Coronary artery (tissue), 2 donors: ENCODE measurements around the gene HDGFL1.

Source experiments
- DNase-seq: peaks from one replicate; pipeline ENCODE4 v3.0.0-alpha.2; 2017; ENCODE audit warnings: low spot score
- H3K27ac ChIP-seq, 2 donors: fragments of 200-600 bp; sonication (generic); one replicate each; pipeline ENCODE4 v1.5.1; 2016 to 2019
- H3K4me3 ChIP-seq: fragments of 200-600 bp; sonication (generic); 2 replicates; pipeline ENCODE4 v1.5.1; 2016; ENCODE audit warnings: mild to moderate bottlenecking, moderate library complexity
- CTCF ChIP-seq: fragments of 200-600 bp; sonication (generic); IDR thresholded peaks from one replicate; pipeline ENCODE4 v1.5.1; 2019; ENCODE audit warnings: antibody characterized with exemption

The HDGFL1 gene

GRCh38 chr6:22583927-22584326, 14.6 kb downstream of the HDGFL1 start:
- Histone ChIP-seq H3K4me3 (no peak overlapping the region), H3K27ac (no peak overlapping the region)
- DNase-seq: no peak
- TF ChIP-seq CTCF: no peak

GRCh38 chr6:22589118-22589517, 19.8 kb downstream of the HDGFL1 start:
- no peak overlapping the region for H3K4me3 ChIP-seq
- no peak for TF ChIP-seq CTCF
- no peak for DNase-seq
- no peak overlapping the region for H3K27ac ChIP-seq

GRCh38 chr6:22590423-22590822, 21.1 kb downstream of the HDGFL1 start:
- TF ChIP-seq CTCF: no peak
- DNase-seq: no peak

GRCh38 chr6:22593895-22594294, 24.5 kb downstream of the HDGFL1 start:
- H3K4me3 ChIP-seq: no peak overlapping the region
- H3K27ac ChIP-seq: no peak overlapping the region
- TF ChIP-seq CTCF: no peak
- no peak for DNase-seq

More at GRCh38 chr6:22590423-22590822, 21.1 kb downstream of the HDGFL1 start:
- no peak overlapping the region for H3K4me3 ChIP-seq
- H3K27ac ChIP-seq: no peak overlapping the region

GRCh38 chr6:22596011-22596410, 26.6 kb downstream of the HDGFL1 start:
- H3K27ac ChIP-seq: no peak overlapping the region
- H3K4me3 ChIP-seq: no peak overlapping the region
- no peak for TF ChIP-seq CTCF
- DNase-seq: no peak

- Histone ChIP-seq H3K27ac (no peak overlapping the region), H3K4me3 (no peak overlapping the region)
- no peak for DNase-seq
- TF ChIP-seq CTCF: no peak
These were observed 29.0 kb downstream of the HDGFL1 start for GRCh38 chr6:22598339-22598738.

- H3K4me3 ChIP-seq: no peak overlapping the region
- TF ChIP-seq CTCF: no peak
- DNase-seq: no peak
- no peak overlapping the region for H3K27ac ChIP-seq
These were observed 30.7 kb downstream of the HDGFL1 start for GRCh38 chr6:22600059-22600458.
